GM21619 (cell line): ENCODE measurements around the gene RANBP3.
A peak's percentile ranks its signal among the peaks of the same experiment; 100 is the strongest.

Experiments used
- ATAC-seq: cut with Tn5 transposase; IDR thresholded peaks from one replicate; pipeline ENCODE4 v1.9.1; 2021; ENCODE audit not compliant: unreplicated experiment

The RANBP3 gene

DNA sequence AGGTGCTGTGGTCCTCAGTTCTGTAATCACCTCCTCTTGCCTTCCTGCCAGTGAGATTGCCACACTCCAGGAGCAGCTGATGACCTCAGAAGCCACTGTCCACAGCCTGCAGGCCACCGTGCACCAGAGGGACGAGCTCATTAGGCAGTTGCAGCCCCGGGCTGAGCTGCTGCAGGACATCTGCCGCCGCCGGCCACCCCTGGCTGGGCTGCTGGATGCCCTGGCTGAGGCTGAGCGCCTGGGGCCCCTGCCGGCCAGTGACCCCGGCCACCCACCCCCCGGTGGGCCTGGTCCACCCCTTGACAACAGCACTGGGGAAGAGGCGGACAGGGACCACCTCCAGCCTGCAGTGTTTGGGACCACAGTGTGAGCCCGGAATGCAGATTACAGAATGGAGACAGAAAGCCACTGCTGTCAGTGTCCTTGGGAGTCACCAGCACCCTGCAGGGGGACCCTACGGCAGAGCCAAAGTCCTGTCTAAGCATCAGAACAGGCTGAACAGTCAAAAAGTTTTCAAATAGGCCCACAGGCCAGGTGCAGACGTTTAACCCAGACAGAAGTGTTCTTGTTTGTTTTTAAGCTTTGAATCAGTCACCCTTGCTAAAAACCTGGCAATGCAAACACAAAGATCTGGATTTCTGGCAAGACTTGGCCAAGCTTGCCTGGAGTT lies 69.0 kb downstream of the RANBP3 start:
- no peak for ATAC-seq

DNA sequence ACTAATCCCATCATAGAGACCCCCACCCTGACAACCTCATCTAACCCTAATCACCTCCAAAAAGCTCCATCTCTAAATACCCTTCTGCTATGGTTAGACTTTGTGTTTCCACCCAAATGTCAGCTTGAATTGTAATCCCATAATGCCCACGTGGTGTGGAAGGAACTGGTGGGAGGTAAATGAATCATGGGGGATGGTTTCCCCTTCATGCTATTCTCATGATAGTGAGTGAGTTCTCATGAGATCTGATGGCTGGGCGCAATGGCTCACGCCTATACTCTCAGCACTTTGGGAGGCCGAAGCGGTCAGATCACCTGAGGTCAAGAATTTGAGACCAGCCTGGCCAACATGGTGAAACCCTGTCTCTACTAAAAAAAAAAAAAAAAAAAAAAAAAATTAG lies 70.7 kb downstream of the RANBP3 start:
- ATAC-seq: no peak

- no peak for ATAC-seq
These were observed 72.7 kb downstream of the RANBP3 start for GRCh38 chr19:5905114-5905778.

- ATAC-seq: peak; percentile 77
These were observed 73.4 kb downstream of the RANBP3 start, which contains the start of gene VMAC for GRCh38 chr19:5904352-5905113. VMAC (plus strand) TSS chr19:5904872; CDS start chr19:5904891, 19 bp downstream.

DNA sequence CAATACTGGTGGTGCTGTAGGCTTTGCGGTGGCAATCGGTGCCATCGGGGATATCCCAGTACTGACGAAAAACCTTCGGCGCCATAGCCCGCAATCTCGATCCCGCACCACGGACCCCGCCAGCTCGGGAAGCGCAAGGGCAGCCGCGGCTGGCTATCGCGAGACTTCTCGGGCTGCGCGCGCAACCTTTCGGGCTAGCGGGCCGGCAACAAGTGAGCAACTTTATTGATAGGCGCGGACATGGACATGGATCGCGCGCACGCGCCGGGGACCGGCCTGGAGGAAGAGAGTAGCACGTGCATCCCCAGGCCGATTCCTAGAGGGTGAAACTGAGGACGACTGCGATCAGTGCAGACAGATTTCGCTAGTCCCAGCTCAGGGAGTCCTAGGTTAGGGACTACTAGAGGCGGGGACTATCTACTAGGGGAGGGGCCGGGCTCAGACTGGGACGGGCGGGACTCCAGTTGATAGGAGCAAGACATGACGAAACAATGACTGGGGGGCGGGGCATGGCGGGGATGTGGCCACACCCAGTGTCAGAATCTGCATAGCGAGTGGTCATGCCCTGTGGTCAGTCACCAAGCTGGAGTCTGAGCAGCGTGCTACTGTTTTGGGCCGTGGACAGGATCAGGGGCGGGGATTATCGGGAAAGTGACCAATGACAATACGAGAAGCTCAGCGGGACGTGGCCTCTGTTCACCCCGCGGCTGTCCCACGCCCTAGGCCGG lies 74.2 kb downstream of the RANBP3 start, which contains the start of gene NDUFA11:
Gene NDUFA11 (minus strand): TSS at position 167 of the 728 bp plus-strand sequence. CDS start 82 bp downstream, at position 85.
- ATAC-seq: peak; percentile 22

DNA sequence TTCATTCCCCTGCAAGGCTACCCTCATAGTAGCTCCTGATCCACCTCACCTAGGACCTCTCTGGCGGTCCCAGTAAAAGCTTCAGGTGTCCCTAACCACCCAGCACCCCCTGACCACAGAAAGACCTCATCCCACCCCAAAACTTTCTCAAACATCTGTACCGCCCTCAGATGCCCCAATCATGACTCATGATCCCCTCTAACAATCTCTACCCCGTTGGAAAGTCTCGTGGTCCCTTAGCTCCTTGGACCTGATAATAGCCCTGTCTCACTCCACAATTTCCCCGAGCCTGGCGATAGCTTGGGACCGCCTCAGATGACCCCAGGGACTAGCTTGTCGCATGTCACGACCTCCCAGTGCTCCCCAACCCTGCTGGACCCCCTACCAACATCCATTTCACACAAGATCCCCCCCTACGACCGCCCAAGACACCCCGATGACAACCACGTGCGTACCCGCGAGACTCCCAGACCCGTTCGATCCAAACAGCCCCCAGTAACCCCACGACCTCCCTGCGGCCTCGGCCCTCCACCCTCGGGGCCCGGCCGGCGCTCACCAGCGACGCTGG lies 74.8 kb downstream of the RANBP3 start:
- ATAC-seq: no peak

- no peak for ATAC-seq
These were observed 77.0 kb downstream of the RANBP3 start for GRCh38 chr19:5900976-5901375.

DNA sequence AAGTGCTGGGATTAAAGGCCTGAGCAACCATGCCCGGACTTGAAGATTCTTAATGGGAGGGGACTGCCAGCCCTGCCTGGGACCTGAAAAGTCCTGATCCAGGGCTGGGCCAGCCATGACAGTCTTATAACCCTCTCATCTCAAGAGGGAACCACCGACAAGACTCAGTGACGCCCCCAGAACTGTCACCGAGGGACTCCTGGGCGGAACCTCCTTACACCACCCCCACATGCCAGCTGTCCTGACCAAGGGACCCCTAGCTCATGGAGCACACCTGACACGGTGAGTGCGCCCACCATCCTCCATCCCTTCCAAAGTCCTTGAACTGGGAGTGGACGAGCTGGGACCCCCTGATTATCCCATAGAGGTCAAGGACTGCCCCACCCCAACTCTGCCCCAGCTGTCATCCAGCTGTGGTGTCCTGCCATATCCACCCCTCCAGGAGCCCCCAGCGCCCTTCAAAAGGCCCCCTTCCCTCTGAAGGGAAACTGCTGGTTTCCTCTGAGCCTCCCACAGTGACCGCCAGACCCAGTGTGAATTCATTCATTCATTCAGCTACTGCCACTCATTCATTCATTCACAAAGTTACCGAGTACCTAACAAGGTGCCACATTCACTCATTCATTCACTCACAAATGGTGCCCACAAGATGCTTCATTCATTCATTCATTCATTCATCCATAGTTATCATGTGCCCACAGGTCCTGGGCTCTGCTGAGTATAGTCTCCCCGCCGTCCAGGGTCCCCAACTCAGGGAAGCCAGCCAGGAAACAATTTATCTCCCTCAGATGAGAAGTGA lies 78.0 kb downstream of the RANBP3 start:
- no peak for ATAC-seq

GRCh38 chr19:5897189-5897969 lies 80.6 kb downstream of the RANBP3 start:
- no peak for ATAC-seq

DNA sequence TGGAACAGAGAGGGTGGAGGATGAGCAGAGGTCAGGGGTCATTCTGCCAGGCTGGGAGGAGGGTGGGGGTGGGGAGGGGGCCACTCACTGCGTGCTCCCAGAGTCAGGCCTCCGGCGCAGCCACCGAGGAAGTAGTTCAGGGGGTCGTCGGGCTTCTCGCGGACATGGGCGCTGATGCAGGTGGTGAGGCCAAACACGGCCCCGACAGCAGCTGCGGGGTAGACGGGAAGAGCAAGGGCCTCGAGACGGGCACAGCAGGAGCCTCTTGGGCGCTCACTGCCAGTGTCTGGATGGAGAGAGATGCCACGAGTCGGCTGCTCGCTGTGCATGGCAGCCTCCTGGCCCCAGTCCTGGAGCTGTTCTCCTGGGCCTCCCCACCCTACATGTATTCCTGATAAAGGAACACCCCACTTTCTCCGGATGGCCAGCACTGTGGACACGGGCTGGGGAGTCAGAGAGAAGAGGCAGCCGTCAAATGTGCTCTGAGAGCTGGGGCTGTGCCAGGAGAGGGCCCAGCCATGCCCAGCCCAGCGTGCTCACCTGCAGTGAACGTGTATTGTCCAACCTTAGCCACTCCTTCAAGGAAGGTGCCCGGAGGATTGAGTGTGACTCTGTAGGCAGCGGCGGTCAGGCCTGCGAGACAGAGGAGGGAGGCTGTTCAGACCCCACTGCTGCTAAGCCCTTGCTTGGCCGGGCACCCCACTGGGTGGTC lies 81.4 kb downstream of the RANBP3 start:
- ATAC-seq: no peak

DNA sequence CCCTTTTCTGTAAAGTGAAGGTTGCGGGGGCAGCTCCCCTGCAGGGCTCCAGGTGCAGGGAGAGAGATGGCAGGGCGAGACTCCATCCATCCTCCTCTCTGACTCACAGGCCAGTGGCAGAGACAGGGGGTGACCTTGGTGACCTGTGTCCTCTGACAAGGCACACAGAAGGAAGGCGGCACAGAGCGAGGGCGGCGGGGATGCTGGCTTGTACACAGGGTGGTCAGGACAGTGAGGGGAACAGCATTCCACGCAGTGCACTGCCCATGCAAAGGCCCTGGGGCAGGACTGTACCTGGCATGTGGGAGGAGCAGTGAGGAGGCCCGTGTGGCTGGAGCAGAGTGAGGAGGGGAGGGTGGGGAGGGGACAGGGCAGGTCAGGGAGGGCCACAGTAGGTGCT lies 82.0 kb downstream of the RANBP3 start:
- no peak for ATAC-seq

GRCh38 chr19:5895409-5895808 lies 82.5 kb downstream of the RANBP3 start:
- ATAC-seq: no peak

GRCh38 chr19:5894704-5895349 lies 83.1 kb downstream of the RANBP3 start:
- no peak for ATAC-seq

DNA sequence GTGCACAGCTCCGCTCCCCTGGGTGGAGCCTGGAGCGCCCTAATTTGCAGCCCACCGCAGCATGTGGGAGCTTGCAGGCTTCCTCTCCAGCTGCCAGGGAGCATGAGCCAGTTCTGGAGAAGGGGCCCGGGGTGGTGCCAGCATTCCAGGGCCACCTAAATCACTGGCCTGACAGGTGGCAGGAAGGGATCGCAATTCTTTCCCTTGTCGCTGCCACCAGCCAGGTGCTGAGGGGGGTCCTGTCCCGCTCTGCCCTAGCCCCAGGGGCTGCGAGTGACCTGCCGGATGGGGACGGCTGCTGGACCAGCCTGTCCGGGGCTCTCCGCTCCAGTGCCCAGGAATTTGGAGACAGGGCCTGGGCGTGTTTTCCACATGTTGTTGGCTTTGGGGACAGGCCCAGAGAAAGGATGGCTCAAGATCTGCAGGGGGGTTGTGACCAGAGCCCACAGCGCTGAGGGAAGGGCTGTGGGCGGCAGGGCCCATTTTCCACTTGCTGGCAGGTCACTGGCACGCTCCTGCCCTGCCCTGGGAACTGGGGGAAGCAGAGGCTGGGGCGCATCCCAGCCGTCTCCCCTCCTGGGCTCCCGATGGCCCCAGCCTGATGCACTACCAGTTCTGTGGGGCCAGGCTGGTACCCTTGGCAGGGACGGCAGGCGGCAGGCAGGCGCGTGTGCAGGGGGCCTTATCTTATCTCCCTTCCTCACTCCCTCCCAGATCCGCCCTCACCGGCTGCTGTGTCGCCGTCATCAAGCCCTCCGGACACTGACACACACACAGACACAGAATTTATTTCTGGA lies 83.8 kb downstream of the RANBP3 start:
- ATAC-seq: no peak

DNA sequence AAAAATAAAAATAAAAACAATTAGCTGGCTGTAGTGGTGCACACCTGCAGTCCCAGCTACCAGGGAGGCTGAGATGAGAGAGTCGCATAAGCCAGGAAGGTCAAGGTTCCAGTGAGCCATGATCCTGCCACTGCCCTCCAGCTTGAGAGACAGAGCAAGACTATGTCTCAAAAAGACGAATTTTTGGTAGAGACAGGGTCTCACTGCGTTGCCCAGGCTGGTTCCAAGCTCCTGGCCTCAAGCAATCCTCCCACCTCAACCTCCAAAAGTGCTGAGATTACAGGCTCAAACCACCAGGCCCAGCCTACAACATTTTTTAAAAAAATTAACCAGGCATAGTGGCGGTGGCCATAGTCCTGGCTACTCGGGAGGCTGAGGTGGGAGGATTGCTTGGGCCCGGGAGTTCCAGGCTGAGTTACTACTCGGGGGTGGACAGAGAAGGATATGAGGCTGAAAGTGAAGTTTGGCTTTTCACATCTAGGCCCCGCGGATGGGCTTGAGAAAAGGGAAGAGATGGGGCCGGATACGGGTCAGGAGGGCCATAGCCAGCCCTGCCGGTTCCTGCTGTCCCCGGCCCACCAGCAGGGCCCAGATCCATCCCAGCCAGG lies 84.5 kb downstream of the RANBP3 start:
- no peak for ATAC-seq

DNA sequence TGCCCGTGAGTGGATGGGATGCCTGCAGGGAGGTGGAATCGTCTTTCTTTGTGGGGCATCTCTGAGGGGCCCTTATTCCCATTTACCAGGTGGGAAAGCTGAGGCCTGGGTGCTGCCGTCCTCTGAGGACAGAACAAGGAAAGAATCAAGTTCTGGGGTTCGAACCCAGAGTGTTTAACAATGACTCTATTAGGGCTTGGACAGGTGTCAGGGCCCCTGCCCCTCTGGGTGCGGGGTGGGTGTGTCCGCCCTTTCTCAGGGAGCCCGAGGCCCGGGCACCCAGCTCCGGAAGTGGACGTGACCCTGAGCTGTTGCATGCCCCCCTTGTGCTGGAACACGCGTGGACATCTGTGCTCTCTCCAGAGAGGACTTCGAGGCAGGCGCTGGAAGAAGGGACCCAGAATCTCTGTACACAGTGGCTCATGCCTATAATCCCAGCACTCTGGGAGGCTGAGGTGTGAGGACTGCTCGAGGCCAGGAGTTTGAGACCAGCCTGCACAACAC lies 85.1 kb downstream of the RANBP3 start:
- ATAC-seq: no peak
